Loucy (cell line): ENCODE data around the gene TMSB10.

Experiments
- CTCF ChIP-seq: fragments of 200-600 bp; sonication (generic); conservative IDR thresholded peaks from 2 replicates; pipeline ENCODE4 v1.5.1; 2014; ENCODE audit warnings: mild to moderate bottlenecking, antibody characterized with exemption, low read length
- EZH2phosphoT487 ChIP-seq: fragments of 200-600 bp; IDR thresholded peaks from 2 replicates; pipeline ENCODE4 v1.6.1; 2018; ENCODE audit warnings: antibody characterized with exemption, mild to moderate bottlenecking, moderate library complexity, borderline replicate concordance

- no peak for TF ChIP-seq CTCF
- no peak for TF ChIP-seq EZH2phosphoT487
Measured at GRCh38 chr2:84857566-84857965, 47.9 kb upstream of the TMSB10 start.
